HCT116 (cell line): ENCODE data around the gene ATP6V1E1. TPM values are rescaled to one million over a fixed set of nuclear protein-coding genes. Genes with fewer than 3 reads are reported as not detected.

ENCODE experiments used
- ATAC-seq: fragments of 200-7000 bp; cut with Tn5 transposase; 2 replicates; pipeline ENCODE4 v1.9.1; 2020; ENCODE audit warnings: mild to moderate bottlenecking, moderate library complexity
- BruUV-seq: library from RNA; stranded (reverse); fragments of 400-500 nt; replicated peaks from 2 replicates; lab custom pipeline; 2021; lab: Mats Ljungman, UMichigan
- CTCF ChIA-PET: fragments of 300-600 bp; sonication (Branson Sonifier 250); formaldehyde crosslinking; loops from one replicate; lab custom pipeline; 2021; ENCODE audit warnings: antibody characterized with exemption; lab: Charles Lee
- POLR2A ChIA-PET: fragments of 300-600, 350-600 bp; sonication (Branson Sonifier 250); formaldehyde crosslinking; loops from one replicate; lab custom pipeline; 2021; ENCODE audit warnings: antibody characterized with exemption; lab: Charles Lee
- RAD21 ChIA-PET, 2 experiments: fragments of 300-600 bp; sonication (Branson Sonifier 250); formaldehyde crosslinking; loops; one replicate each; lab custom pipeline; 2023; ENCODE audit warnings: low total read pairs in 2 of 2; ENCODE audit not compliant: uncharacterized antibody in 2 of 2, unreplicated experiment in 2 of 2, low non-redundant PET in 1 of 2; lab: Charles Lee
- DNase-seq: peaks from one replicate; pipeline ENCODE4 v3.0.0-alpha.2; 2010; ENCODE audit warnings: low read depth, low spot score
- H2AFZ ChIP-seq: fragments of 200-600 bp; shearing (Covaris generic), sonication (generic); 2 replicates; pipeline ENCODE4 v1.6.1; 2017; ENCODE audit warnings: low read depth, mixed run types, mixed read lengths, antibody characterized with exemption, low read length; ENCODE audit not compliant: poor library complexity, severe bottlenecking
- H3K27ac ChIP-seq: 2 replicates; pipeline ENCODE4 v1.5.1; 2012; ENCODE audit warnings: low read depth, low read length
- H3K27me3 ChIP-seq: fragments of 200-600 bp; sonication (generic); 2 replicates; pipeline ENCODE4 v1.6.1; 2016; ENCODE audit warnings: mixed run types, low read length, mixed read lengths; ENCODE audit not compliant: insufficient read depth
- H3K36me3 ChIP-seq, 2 experiments: fragments of 200-500 bp in 1 of 2; fragments of 200-600 bp in 1 of 2; sonication (Bioruptor generic) in 1 of 2; sonication (generic) in 1 of 2; 2 replicates each; pipeline versions ENCODE4 v1.5.1 to v1.6.1; 2014 to 2016; ENCODE audit warnings: low read length in 2 of 2, inconsistent platforms in 1 of 2, mixed read lengths in 1 of 2, mixed run types in 1 of 2; ENCODE audit not compliant: insufficient read depth in 2 of 2, control insufficient read depth in 1 of 2
- H3K4me1 ChIP-seq, 2 experiments: fragments of 200-600 bp in 1 of 2; sonication (generic) in 1 of 2; 2 replicates each; pipeline versions ENCODE4 v1.5.1 to v1.6.1; 2012 to 2017; ENCODE audit warnings: low read length in 2 of 2, inconsistent platforms in 1 of 2, mild to moderate bottlenecking in 1 of 2, mixed read lengths in 1 of 2, mixed run types in 1 of 2, moderate library complexity in 1 of 2; ENCODE audit not compliant: insufficient read depth in 2 of 2, control insufficient read depth in 1 of 2
- H3K4me2 ChIP-seq: fragments of 200-600 bp; sonication (generic); 2 replicates; pipeline ENCODE4 v1.6.1; 2017; ENCODE audit warnings: mixed run types, low read length, mixed read lengths
- H3K4me3 ChIP-seq, 2 experiments: fragments of 200-600 bp in 1 of 2; sonication (generic) in 1 of 2; replicated peaks in 1 of 2; 2 replicates each; pipeline ENCODE4 v1.5.1; 2011 to 2016; ENCODE audit warnings: low read length in 2 of 2, control low read depth in 1 of 2, low read depth in 1 of 2, mild to moderate bottlenecking in 1 of 2, mixed read lengths in 1 of 2, mixed run types in 1 of 2
- H3K79me2 ChIP-seq: fragments of 200-600 bp; sonication (generic); 2 replicates; pipeline ENCODE4 v1.6.1; 2017; ENCODE audit warnings: mild to moderate bottlenecking, mixed run types, low read length, moderate library complexity, mixed read lengths; ENCODE audit not compliant: insufficient read depth
- H3K9ac ChIP-seq: fragments of 200-600 bp; sonication (generic); 2 replicates; pipeline ENCODE4 v1.6.1; 2016; ENCODE audit warnings: low read length, mixed read lengths
- H3K9me2 ChIP-seq: fragments of 200-600 bp; sonication (generic), shearing (Covaris generic); 2 replicates; pipeline ENCODE4 v1.6.1; 2017; ENCODE audit warnings: mixed run types, mild to moderate bottlenecking, moderate library complexity; ENCODE audit not compliant: insufficient read depth
- H3K9me3 ChIP-seq, 2 experiments: fragments of 200-500 bp in 1 of 2; fragments of 200-600 bp in 1 of 2; sonication (Bioruptor generic) in 1 of 2; sonication (generic) in 1 of 2; 2 replicates each; pipeline ENCODE4 v1.6.1; 2014 to 2017; ENCODE audit warnings: low read length in 2 of 2, mixed read lengths in 2 of 2, inconsistent platforms in 1 of 2, low read depth in 1 of 2, mild to moderate bottlenecking in 1 of 2, mixed run types in 1 of 2, moderate library complexity in 1 of 2; ENCODE audit not compliant: control insufficient read depth in 1 of 2, insufficient read depth in 1 of 2
- H4K20me1 ChIP-seq: fragments of 200-600 bp; sonication (generic), shearing (Covaris generic); 2 replicates; pipeline ENCODE4 v1.6.1; 2017; ENCODE audit warnings: mixed run types, mild to moderate bottlenecking, moderate library complexity; ENCODE audit not compliant: insufficient read depth
- ATF3 ChIP-seq: IDR thresholded peaks from 2 replicates; pipeline ENCODE4 v1.6.1; 2012
- CBX3 ChIP-seq: IDR thresholded peaks from 2 replicates; pipeline ENCODE4 v1.6.1; 2012; ENCODE audit warnings: low read depth
- EGR1 ChIP-seq: IDR thresholded peaks from 2 replicates; pipeline ENCODE4 v1.6.1; 2012; ENCODE audit warnings: low read depth
- EZH2 ChIP-seq: fragments of 200-600 bp; sonication (generic); IDR thresholded peaks from 2 replicates; pipeline ENCODE4 v1.6.1; 2017; ENCODE audit warnings: antibody characterized with exemption, mixed run types
- FOSL1 ChIP-seq: IDR thresholded peaks from 2 replicates; pipeline ENCODE4 v1.6.1; 2012; ENCODE audit warnings: low read depth
- MAX ChIP-seq: IDR thresholded peaks from 2 replicates; pipeline ENCODE4 v1.6.1; 2012
- POLR2A ChIP-seq: IDR thresholded peaks from 2 replicates; pipeline ENCODE4 v1.7.0; 2011; ENCODE audit warnings: borderline replicate concordance; ENCODE audit not compliant: insufficient read depth, insufficient read length; ENCODE audit errors: extremely low read depth
- POLR2AphosphoS5 ChIP-seq: IDR thresholded peaks from 2 replicates; pipeline ENCODE4 v1.6.1; 2011; ENCODE audit warnings: mild to moderate bottlenecking, low read depth, low read length, moderate library complexity
- RAD21 ChIP-seq: IDR thresholded peaks from 2 replicates; pipeline ENCODE4 v1.6.1; 2012; ENCODE audit warnings: low read depth, mild to moderate bottlenecking
- REST ChIP-seq: IDR thresholded peaks from 2 replicates; pipeline ENCODE4 v1.6.1; 2012; ENCODE audit warnings: low read depth
- SIN3A ChIP-seq: IDR thresholded peaks from 2 replicates; pipeline ENCODE4 v1.6.1; 2012; ENCODE audit warnings: low read depth
- SP1 ChIP-seq: IDR thresholded peaks from 2 replicates; pipeline ENCODE4 v1.6.1; 2012; ENCODE audit warnings: low read depth
- SRF ChIP-seq: IDR thresholded peaks from 2 replicates; pipeline ENCODE4 v1.6.1; 2012; ENCODE audit warnings: low read depth
- TCF7L2 ChIP-seq: IDR thresholded peaks from 2 replicates; pipeline ENCODE4 v1.7.0; 2011; ENCODE audit warnings: borderline replicate concordance, inconsistent platforms; ENCODE audit not compliant: insufficient read depth, insufficient read length; ENCODE audit errors: extremely low read depth
- YY1 ChIP-seq: IDR thresholded peaks from 2 replicates; pipeline ENCODE4 v1.6.1; 2011; ENCODE audit warnings: low read length, low read depth, moderate library complexity, mild to moderate bottlenecking; ENCODE audit not compliant: insufficient replicate concordance; ENCODE audit errors: extremely low read depth
- ZFX ChIP-seq: fragments of 450-650 bp; IDR thresholded peaks from 2 replicates; pipeline ENCODE4 v1.6.1; 2017
- intact Hi-C: fragments of 100-400 bp; cut with micrococcal nuclease; formaldehyde crosslinking; loops from 2 replicates; pipeline ENCODE4 v1.10.0; 2022
- total RNA-seq: library from RNA; stranded (reverse); gene quantifications from one replicate; pipeline ENCODE4 v1.2.1, GENCODE V29; 2021; ENCODE audit not compliant: unreplicated experiment

Gene ATP6V1E1
- total RNA-seq, 1 experiment from 2014 or later: 107 TPM

GRCh38 chr22:17638432-17639246, 10.1 kb upstream of the ATP6V1E1 start, which contains the start of gene BCL2L13:
BCL2L13 (plus strand) TSS chr22:17638757; CDS start chr22:17655712, 16,955 bp downstream.
- H3K36me3 ChIP-seq: no peaks in the 10 kb centered on the region
- H3K9me3 ChIP-seq: no peaks in the 10 kb centered on the region
- CTCF ChIA-PET: interaction anchor here (1.0 kb wide), 1 partner anchor 467 kb away, joined by 3 read pairs; no protein-coding TSS in a partner anchor
- intact Hi-C loops: no loop called here
- RAD21 ChIA-PET: no interaction called here
- H3K27me3 ChIP-seq: no peaks in the 10 kb centered on the region
- TSS peak; percentile 70 for BruUV-seq
- H2AFZ ChIP-seq: no peak within 1 kb of the TSS
- POLR2A ChIA-PET: interaction anchor here (0.6 to 0.7 kb wide), 2 partner anchors 11 to 336 kb away, joined by 3 to 5 read pairs; no protein-coding TSS in a partner anchor
- peaks cover 41% of the 10 kb centered on the region for H3K79me2 ChIP-seq
- TF ChIP-seq SIN3A: no peak
- TF ChIP-seq MAX: no peak; the same call in 1 of the 2 replicates
- TF ChIP-seq FOSL1: no peak
- TF ChIP-seq EGR1: no peak
- peak; percentile 55; the same call in 1 of the 2 replicates for TF ChIP-seq ZFX
- TF ChIP-seq POLR2A: peak; percentile 79
- TF ChIP-seq SRF: no peak
- TF ChIP-seq RAD21: no peak
- peak; percentile 94 for TF ChIP-seq YY1
- no peak for TF ChIP-seq SP1
- no peak for TF ChIP-seq REST
- no peak for TF ChIP-seq ATF3
- no peak for TF ChIP-seq CBX3
- peak; percentile 61 for TF ChIP-seq TCF7L2
- TF ChIP-seq POLR2AphosphoS5: peak; percentile 95
- TF ChIP-seq EZH2: no peak
- peak within 1 kb of the TSS; percentile 95 for H3K9ac ChIP-seq
- peak; percentile 78 for DNase-seq
- ATAC-seq: peak; percentile 92
- H3K27ac ChIP-seq: peak within 1 kb of the TSS; percentile 92
- H3K4me1 ChIP-seq: peaks cover 20 to 30% of the 10 kb centered on the region in 2 experiments
- peak within 1 kb of the TSS; percentile 83 to 87 for H3K4me3 ChIP-seq
- H3K9me2 ChIP-seq: no peaks in the 10 kb centered on the region
- H3K4me2 ChIP-seq: peak within 1 kb of the TSS; percentile 97
- H4K20me1 ChIP-seq: no peaks in the 10 kb centered on the region
